BE2C (cell line): Measurements from ENCODE around the gene NETO1.

Experiments used
- DNase-seq: peaks from one replicate; pipeline ENCODE4 v3.0.0-alpha.2; 2020
- H3K27me3 ChIP-seq: fragments of 250-450 bp; sonication (Bioruptor Pico); 2 replicates; pipeline ENCODE4 v1.5.1; 2020; ENCODE audit warnings: mild to moderate bottlenecking
- H3K36me3 ChIP-seq: fragments of 250-450 bp; sonication (Bioruptor Pico); 2 replicates; pipeline ENCODE4 v1.5.1; 2020; ENCODE audit warnings: mild to moderate bottlenecking
- H3K4me1 ChIP-seq: fragments of 250-450 bp; sonication (Bioruptor Pico); 2 replicates; pipeline ENCODE4 v1.5.1; 2020
- H3K4me3 ChIP-seq: 2 replicates; pipeline ENCODE4 v1.5.1; 2011; ENCODE audit warnings: low read depth, low read length
- H3K9me3 ChIP-seq: fragments of 250-450 bp; sonication (Bioruptor Pico); 2 replicates; pipeline ENCODE4 v1.5.1; 2020
- TF ChIP-seq, protein P1 (sequence below): IDR thresholded peaks from 2 replicates; pipeline ENCODE4 v1.5.1; 2012; ENCODE audit warnings: mild to moderate bottlenecking, low read depth, low read length

NETO1 gene

DNA sequence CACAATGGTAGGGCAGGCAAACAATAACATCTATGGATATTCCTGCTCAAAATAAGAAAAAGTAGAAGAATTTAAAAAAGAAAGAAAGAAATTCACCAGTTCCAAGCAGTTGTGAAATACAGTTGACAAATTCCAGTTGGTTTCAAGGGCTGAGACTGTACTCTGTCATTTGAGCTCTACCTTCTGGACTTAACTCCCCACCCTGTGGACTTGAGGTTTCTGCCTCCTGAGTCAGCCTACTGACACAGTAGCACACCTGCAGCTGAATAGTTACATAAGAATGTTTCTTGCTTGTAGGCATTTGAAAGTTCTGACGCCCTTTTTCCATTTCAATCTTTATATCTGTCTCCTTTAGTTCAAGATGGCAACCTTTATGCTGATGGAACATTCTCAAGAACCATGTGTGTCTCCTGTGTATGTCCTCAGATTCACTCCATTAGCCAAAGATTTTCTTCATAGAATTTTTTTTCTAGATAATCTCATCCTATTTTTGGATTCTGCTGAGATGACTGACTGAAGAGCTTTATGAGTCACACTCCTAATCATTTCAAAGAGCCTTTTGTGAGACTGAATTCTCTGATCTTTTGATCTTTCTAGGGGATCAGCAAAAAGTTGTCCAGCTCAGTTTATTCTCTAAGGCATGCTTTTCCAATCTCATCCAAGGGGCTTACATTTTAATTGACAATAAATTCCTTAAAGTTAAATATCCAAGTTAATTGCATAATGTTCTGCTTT is 19.1 kb downstream of the NETO1 start:
- no peak for DNase-seq
- no peaks in the 10 kb centered on the region for H3K9me3 ChIP-seq

DNA sequence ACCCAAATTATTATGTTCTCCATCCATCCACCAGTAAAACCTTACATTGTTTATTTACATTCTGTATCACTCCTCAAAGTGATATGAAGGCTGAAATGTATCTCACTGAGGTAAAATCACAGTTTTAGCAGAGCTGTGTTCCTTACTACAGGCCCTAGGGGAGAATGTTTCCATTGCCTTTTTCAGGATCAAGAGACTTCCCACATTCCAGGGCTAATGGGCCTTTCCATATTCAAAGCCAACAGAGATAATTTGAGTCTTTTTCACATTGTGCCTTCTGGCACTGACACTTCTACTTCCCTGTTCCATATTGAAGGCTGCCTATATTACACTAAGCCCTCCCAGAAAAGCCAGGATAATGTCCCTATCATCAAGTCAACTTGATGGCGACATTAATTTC is 20.0 kb downstream of the NETO1 start:
- no peaks in the 10 kb centered on the region for H3K9me3 ChIP-seq
- no peak for DNase-seq
- H3K36me3 ChIP-seq = no peaks in the 10 kb centered on the region
- H3K4me3 ChIP-seq = no peak overlapping the region
- TF ChIP-seq, protein P1, sequence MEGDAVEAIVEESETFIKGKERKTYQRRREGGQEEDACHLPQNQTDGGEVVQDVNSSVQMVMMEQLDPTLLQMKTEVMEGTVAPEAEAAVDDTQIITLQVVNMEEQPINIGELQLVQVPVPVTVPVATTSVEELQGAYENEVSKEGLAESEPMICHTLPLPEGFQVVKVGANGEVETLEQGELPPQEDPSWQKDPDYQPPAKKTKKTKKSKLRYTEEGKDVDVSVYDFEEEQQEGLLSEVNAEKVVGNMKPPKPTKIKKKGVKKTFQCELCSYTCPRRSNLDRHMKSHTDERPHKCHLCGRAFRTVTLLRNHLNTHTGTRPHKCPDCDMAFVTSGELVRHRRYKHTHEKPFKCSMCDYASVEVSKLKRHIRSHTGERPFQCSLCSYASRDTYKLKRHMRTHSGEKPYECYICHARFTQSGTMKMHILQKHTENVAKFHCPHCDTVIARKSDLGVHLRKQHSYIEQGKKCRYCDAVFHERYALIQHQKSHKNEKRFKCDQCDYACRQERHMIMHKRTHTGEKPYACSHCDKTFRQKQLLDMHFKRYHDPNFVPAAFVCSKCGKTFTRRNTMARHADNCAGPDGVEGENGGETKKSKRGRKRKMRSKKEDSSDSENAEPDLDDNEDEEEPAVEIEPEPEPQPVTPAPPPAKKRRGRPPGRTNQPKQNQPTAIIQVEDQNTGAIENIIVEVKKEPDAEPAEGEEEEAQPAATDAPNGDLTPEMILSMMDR = no peak
- H3K4me1 ChIP-seq = no peaks in the 10 kb centered on the region
- H3K27me3 ChIP-seq = no peaks in the 10 kb centered on the region

More for the DNA sequence above, 19.1 kb downstream of the NETO1 start:
- TF ChIP-seq, protein P1 = no peak
- Histone ChIP-seq H3K4me1 (no peaks in the 10 kb centered on the region), H3K27me3 (no peaks in the 10 kb centered on the region), H3K4me3 (no peak overlapping the region), H3K36me3 (no peaks in the 10 kb centered on the region)

DNA sequence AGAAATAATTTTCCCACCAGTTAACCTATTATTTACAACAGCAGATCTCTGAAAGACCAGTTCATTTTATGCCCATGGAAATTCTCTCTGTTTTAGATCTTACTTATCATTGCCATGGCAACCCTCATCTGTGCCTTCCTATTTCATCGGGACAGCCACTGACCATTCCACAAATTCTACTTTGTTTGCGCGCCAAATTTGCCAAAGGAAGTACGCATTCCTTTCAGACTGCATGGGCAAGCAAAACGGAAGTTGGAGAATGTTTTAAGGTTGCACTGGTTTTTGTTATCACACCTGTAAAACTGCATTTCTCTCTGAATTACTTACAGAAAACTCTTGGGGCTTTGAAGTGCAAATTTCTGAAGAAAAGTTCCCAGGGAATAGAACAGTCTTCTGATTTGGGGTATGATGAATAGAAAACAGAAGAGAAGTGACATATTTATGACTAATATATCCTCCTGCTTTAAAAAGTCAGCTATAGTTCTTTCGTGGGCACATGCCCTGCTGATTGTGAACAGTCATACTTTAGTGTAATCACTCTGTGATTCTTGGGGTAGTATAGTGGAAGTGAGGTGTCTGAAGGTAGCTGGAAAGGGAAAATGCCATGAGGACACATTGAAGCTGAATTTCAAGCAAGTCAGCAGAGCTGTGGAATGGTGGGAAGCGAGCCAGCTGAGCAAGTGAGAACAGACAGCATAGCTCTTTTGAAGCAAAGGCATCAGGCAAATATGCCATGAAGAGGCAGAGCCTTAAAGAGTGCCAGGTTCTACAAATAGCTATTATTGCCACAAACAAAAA is 20.9 kb downstream of the NETO1 start:
- no peak overlapping the region for H3K4me3 ChIP-seq
- TF ChIP-seq, protein P1 = no peak
- DNase-seq = no peak
- H3K9me3 ChIP-seq = no peaks in the 10 kb centered on the region
- no peaks in the 10 kb centered on the region for H3K36me3 ChIP-seq
- no peaks in the 10 kb centered on the region for H3K4me1 ChIP-seq
- no peaks in the 10 kb centered on the region for H3K27me3 ChIP-seq

GRCh38 chr18:72843743-72844142 is 24.0 kb downstream of the NETO1 start:
- TF ChIP-seq, protein P1 = no peak

GRCh38 chr18:72840109-72840508 is 27.7 kb downstream of the NETO1 start:
- H3K4me3 ChIP-seq = no peak overlapping the region
- no peak for DNase-seq
- H3K9me3 ChIP-seq = no peaks in the 10 kb centered on the region
- H3K36me3 ChIP-seq = no peaks in the 10 kb centered on the region
- no peaks in the 10 kb centered on the region for H3K4me1 ChIP-seq
- TF ChIP-seq, protein P1 = no peak
- no peaks in the 10 kb centered on the region for H3K27me3 ChIP-seq

More at GRCh38 chr18:72843743-72844142, 24.0 kb downstream of the NETO1 start:
- no peaks in the 10 kb centered on the region for H3K36me3 ChIP-seq
- H3K27me3 ChIP-seq = no peaks in the 10 kb centered on the region
- H3K4me1 ChIP-seq = no peaks in the 10 kb centered on the region
- no peaks in the 10 kb centered on the region for H3K9me3 ChIP-seq
- DNase-seq = no peak
- H3K4me3 ChIP-seq = no peak overlapping the region

DNA sequence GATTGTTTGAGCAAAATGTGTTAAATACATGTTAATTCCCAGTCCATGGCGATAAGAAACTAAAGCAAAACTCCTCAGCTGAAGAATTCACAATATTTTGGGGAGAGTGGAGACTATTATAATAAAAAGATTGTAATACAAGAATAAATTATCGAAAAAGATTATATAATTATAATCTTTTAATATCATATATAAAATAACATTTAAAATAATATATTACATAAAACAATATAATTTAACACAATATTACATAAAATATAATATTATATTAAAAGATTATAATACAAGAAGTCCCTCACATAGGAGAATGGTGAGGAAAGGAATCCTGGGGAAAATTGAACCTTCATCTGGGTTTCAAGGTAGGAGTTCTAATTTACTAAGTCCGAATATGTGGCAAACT is 33.1 kb downstream of the NETO1 start:
- Histone ChIP-seq H3K9me3 (no peaks in the 10 kb centered on the region), H3K4me1 (no peaks in the 10 kb centered on the region), H3K4me3 (no peak overlapping the region), H3K27me3 (no peaks in the 10 kb centered on the region), H3K36me3 (no peaks in the 10 kb centered on the region)
- TF ChIP-seq, protein P1 = no peak
- DNase-seq = no peak
